NCI-H460 (cell line): Measurements from ENCODE around the gene ABHD1. TPM values are rescaled to one million over a fixed set of nuclear protein-coding genes. Genes with fewer than 3 reads are reported as not detected.
"Not testable (repeated sequence)": the region's sequence is repeated elsewhere in the genome, so short reads cannot be mapped to it uniquely, and the experiment has no call there.

ENCODE experiments used
- DNase-seq: peaks from one replicate; pipeline ENCODE4 v3.0.0-alpha.2; 2016; ENCODE audit warnings: low read depth; ENCODE audit errors: extremely low read depth
- polyA plus RNA-seq: library from polyadenylated mRNA; depleted of rRNA; stranded (reverse); fragments of >200 nt; gene quantifications from 2 replicates; pipeline ENCODE4 v1.2.3, GENCODE V29; 2014; cell fraction: nucleus; rRNA removed
- total RNA-seq: library from RNA; depleted of rRNA; stranded (reverse); fragments of >200 nt; shearing (Covaris generic); gene quantifications from 2 replicates; pipeline ENCODE4 v1.2.3, GENCODE V29; 2014; rRNA removed

ABHD1 gene
- 1.4 and 1.7 TPM in 2 replicates for total RNA-seq
- polyA plus RNA-seq: 0.91 and 1.3 TPM in 2 replicates

GRCh38 chr2:27123302-27124150 is at the start of gene ABHD1:
ABHD1 (plus strand) TSS chr2:27123815; CDS start chr2:27123949, 134 bp downstream.
- no peak for DNase-seq

- no peak for DNase-seq
Observed at GRCh38 chr2:27074738-27075565, 48.7 kb upstream of the ABHD1 start.

GRCh38 chr2:27075566-27075871 is 48.1 kb upstream of the ABHD1 start:
- DNase-seq: not testable (repeated sequence)

- DNase-seq: no peak
Observed at GRCh38 chr2:27076323-27076722, 47.3 kb upstream of the ABHD1 start.

GRCh38 chr2:27077231-27077630 is 46.4 kb upstream of the ABHD1 start:
- no peak for DNase-seq

GRCh38 chr2:27078267-27079194 is 45.1 kb upstream of the ABHD1 start, which contains the start of gene EMILIN1:
EMILIN1 (plus strand) TSS chr2:27078615; CDS start chr2:27079066, 451 bp downstream.
- no peak for DNase-seq

- DNase-seq: no peak
Observed at GRCh38 chr2:27079233-27080139, 44.1 kb upstream of the ABHD1 start.

GRCh38 chr2:27080140-27080469 is 43.5 kb upstream of the ABHD1 start:
- no peak for DNase-seq

GRCh38 chr2:27080603-27080936 is 43.0 kb upstream of the ABHD1 start:
- DNase-seq: no peak

GRCh38 chr2:27081984-27082772 is 41.4 kb upstream of the ABHD1 start:
- no peak for DNase-seq

GRCh38 chr2:27082773-27083409 is 40.7 kb upstream of the ABHD1 start:
- DNase-seq: no peak

GRCh38 chr2:27083410-27084296 is 40.0 kb upstream of the ABHD1 start:
- DNase-seq: no peak

GRCh38 chr2:27084297-27085061 is 39.1 kb upstream of the ABHD1 start:
- DNase-seq: no peak

GRCh38 chr2:27085062-27085672 is 38.4 kb upstream of the ABHD1 start:
- DNase-seq: no peak

GRCh38 chr2:27085673-27086089 is 37.9 kb upstream of the ABHD1 start:
- DNase-seq: peak; percentile 76

- DNase-seq: peak; percentile 92
Observed at GRCh38 chr2:27086090-27086723, 37.4 kb upstream of the ABHD1 start.
